Common myeloid progenitor, CD34-positive (primary cell): ENCODE data around the gene NIM1K.
"Not testable (repeated sequence)": the region's sequence is repeated elsewhere in the genome, so short reads cannot be mapped to it uniquely, and the experiment has no call there.

Experiments
- CTCF ChIA-PET: fragments of 350-600 bp; sonication (Branson Sonifier 250); formaldehyde crosslinking; loops from one replicate; lab custom pipeline; 2021; ENCODE audit warnings: antibody characterized with exemption; lab: Charles Lee
- POLR2A ChIA-PET: fragments of 350-600 bp; sonication (Branson Sonifier 250); formaldehyde crosslinking; loops from one replicate; lab custom pipeline; 2021; ENCODE audit warnings: antibody characterized with exemption; lab: Charles Lee
- DNase-seq, 3 donors: peaks; one replicate each; pipeline versions ENCODE4 v3.0.0 to v3.0.0-alpha.2; 2013
- H3K27ac ChIP-seq, 2 experiments: 1 replicate in 1 of 2; 2 replicates in 1 of 2; pipeline ENCODE4 v1.7.0; 2013; ENCODE audit warnings: inconsistent platforms in 2 of 2, low read length in 2 of 2, mild to moderate bottlenecking in 2 of 2, low read depth in 1 of 2, moderate library complexity in 1 of 2; ENCODE audit not compliant: severe bottlenecking in 2 of 2, insufficient read depth in 1 of 2, poor library complexity in 1 of 2
- H3K27me3 ChIP-seq, 5 experiments: replicated peaks in 2 of 5; 1 replicate in 3 of 5; 2 replicates in 2 of 5; pipeline versions ENCODE4 v1.6.1 to v1.7.0; 2013; ENCODE audit warnings: low read length in 4 of 5, mild to moderate bottlenecking in 2 of 5, moderate library complexity in 2 of 5, inconsistent platforms in 1 of 5; ENCODE audit not compliant: insufficient read depth in 5 of 5, control insufficient read depth in 4 of 5
- H3K36me3 ChIP-seq, 4 experiments: 1 replicate in 2 of 4; 2 replicates in 2 of 4; pipeline versions ENCODE4 v1.6.1 to v1.7.0; 2013; ENCODE audit warnings: low read length in 3 of 4, control low read depth in 1 of 4, mild to moderate bottlenecking in 1 of 4; ENCODE audit not compliant: control insufficient read depth in 4 of 4, insufficient read depth in 4 of 4
- H3K4me1 ChIP-seq, 4 experiments: 1 replicate in 3 of 4; 2 replicates in 1 of 4; pipeline versions ENCODE4 v1.6.1 to v1.7.1; 2013; ENCODE audit warnings: low read length in 3 of 4, mild to moderate bottlenecking in 3 of 4, control low read depth in 1 of 4, inconsistent platforms in 1 of 4, moderate library complexity in 1 of 4; ENCODE audit not compliant: control insufficient read depth in 4 of 4, insufficient read depth in 4 of 4; ENCODE audit errors: control extremely low read depth in 1 of 4
- H3K4me3 ChIP-seq, 7 experiments: 1 replicate in 4 of 7; 2 replicates in 3 of 7; pipeline versions ENCODE4 v1.5.1 to v1.7.0; 2013; ENCODE audit warnings: mild to moderate bottlenecking in 7 of 7, low read length in 6 of 7, moderate library complexity in 6 of 7, inconsistent platforms in 2 of 7, low read depth in 2 of 7, control low read depth in 1 of 7; ENCODE audit not compliant: insufficient read depth in 4 of 7, control insufficient read depth in 1 of 7; ENCODE audit errors: extremely low read depth in 1 of 7
- H3K9me3 ChIP-seq, 5 experiments: 1 replicate in 4 of 5; 2 replicates in 1 of 5; pipeline versions ENCODE4 v1.6.1 to v1.7.1; 2013; ENCODE audit warnings: low read length in 4 of 5, mild to moderate bottlenecking in 2 of 5, inconsistent platforms in 1 of 5, low read depth in 1 of 5, moderate library complexity in 1 of 5; ENCODE audit not compliant: control insufficient read depth in 4 of 5, insufficient read depth in 2 of 5; ENCODE audit errors: control extremely low read depth in 1 of 5
- WGBS: methylation state at CpG from one replicate; pipeline ENCODE4 v1.1.5; 2013; ENCODE audit not compliant: insufficient coverage; 5-methylcytosine and 5-hydroxymethylcytosine counted together

Gene NIM1K

DNA sequence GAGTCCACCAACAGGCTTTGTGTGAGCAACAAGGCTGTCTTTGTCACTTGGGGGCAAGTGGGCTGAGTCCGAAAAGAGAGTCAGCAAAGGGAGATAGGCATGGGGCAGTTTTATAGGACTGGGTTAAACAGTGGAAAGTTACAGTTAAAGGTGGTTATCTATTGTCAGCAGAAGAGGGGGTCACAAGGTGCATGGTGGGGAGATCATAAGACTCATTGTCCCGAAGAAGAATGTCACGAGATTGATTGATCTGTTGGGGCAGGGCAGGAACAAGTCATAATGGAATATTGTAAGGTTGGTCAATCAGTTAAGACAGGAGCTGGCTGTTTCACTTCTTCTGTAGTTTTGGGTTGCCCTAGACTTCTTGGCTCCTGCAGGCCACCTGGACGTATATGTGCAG, 128.8 kb downstream of the NIM1K start:
- no peak overlapping the region for H3K27ac ChIP-seq
- H3K36me3 ChIP-seq = no peaks in the 10 kb centered on the region
- H3K4me1 ChIP-seq = no peaks in the 10 kb centered on the region
- ChIA-PET CTCF (interaction anchor here (1.3 kb wide), 1 partner anchor 15 kb away, joined by 4 read pairs; no protein-coding TSS in a partner anchor), POLR2A (no interaction called here)
- H3K27me3 ChIP-seq = no peaks in the 10 kb centered on the region
- WGBS = 100% methylated on average over 1 of the region's 4 CpGs
- H3K4me3 ChIP-seq = no peak overlapping the region
- no peaks in the 10 kb centered on the region for H3K9me3 ChIP-seq
- DNase-seq = no peak

GRCh38 chr5:43323488-43323887, 131.5 kb downstream of the NIM1K start:
- H3K27ac ChIP-seq, DNase-seq, H3K4me1 ChIP-seq, H3K36me3 ChIP-seq, POLR2A ChIA-PET, H3K4me3 ChIP-seq, H3K9me3 ChIP-seq, CTCF ChIA-PET, H3K27me3 ChIP-seq: not testable (repeated sequence)
- no CpG with 5 or more reads among the region's 3 CpGs for WGBS

DNA sequence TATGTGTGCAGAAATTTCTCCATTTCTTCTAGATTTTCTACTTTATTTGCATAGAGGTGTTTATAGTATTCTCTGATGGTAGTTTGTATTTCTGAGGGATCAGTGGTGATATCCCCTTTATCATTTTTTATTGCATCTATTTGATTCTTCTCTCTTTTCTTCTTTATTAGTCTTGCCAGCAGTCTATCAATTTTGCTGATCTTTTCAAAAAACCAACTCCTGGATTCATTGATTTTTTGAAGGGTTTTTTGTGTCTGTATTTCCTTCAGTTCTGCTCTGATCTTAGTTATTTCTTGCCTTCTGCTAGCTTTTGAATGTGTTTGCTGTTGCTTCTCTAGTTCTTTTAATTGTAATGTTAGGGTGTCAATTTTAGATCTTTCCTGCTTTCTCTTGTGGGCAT, 133.6 kb downstream of the NIM1K start:
- H3K36me3 ChIP-seq, H3K27me3 ChIP-seq, H3K27ac ChIP-seq, H3K4me1 ChIP-seq, H3K9me3 ChIP-seq, POLR2A ChIA-PET, CTCF ChIA-PET, H3K4me3 ChIP-seq, DNase-seq: not testable (repeated sequence)
